GM12878 (cell line): Measurements from ENCODE around the gene LCLAT1. TPM values are rescaled to one million over a fixed set of nuclear protein-coding genes. Genes with fewer than 3 reads are reported as not detected.

ENCODE experiments used
- ATAC-seq: fragments of 200-7000 bp; cut with Tn5 transposase; 3 replicates; pipeline ENCODE4 v1.9.1; 2020; ENCODE audit warnings: mild to moderate bottlenecking, moderate library complexity
- BruUV-seq: library from RNA; stranded (reverse); fragments of 400-500 nt; replicated peaks from 2 replicates; lab custom pipeline; 2021; lab: Mats Ljungman, UMichigan
- CTCF ChIA-PET: fragments of 300-600 bp; sonication (Branson Sonifier 250); formaldehyde crosslinking; extraction: SDS; loops from one replicate; lab custom pipeline; 2021; ENCODE audit warnings: inconsistent platforms; lab: Yijun Ruan, JAX
- POLR2A ChIA-PET: fragments of 350-600 bp; formaldehyde crosslinking; extraction: SDS; loops from one replicate; lab custom pipeline; 2021; ENCODE audit warnings: inconsistent platforms; lab: Charles Lee
- RAD21 ChIA-PET: fragments of 300-600 bp; sonication (Branson Sonifier 250); formaldehyde crosslinking; loops from one replicate; lab custom pipeline; 2023; ENCODE audit warnings: antibody characterized with exemption; ENCODE audit not compliant: unreplicated experiment; lab: Charles Lee
- SMC1A ChIA-PET: fragments of 300-600 bp; sonication (Branson Sonifier 250); formaldehyde crosslinking; loops from one replicate; lab custom pipeline; 2023; ENCODE audit not compliant: unreplicated experiment, uncharacterized antibody; lab: Charles Lee
- DNase-seq: peaks from one replicate; pipeline ENCODE4 v3.0.0-alpha.2; 2011; ENCODE audit warnings: low read depth, low spot score
- FAIRE-seq: peaks from 3 replicates; lab custom pipeline; 2011; peaks lifted over from hg19 to GRCh38; lab: Jason Lieb, UNC
- H2AFZ ChIP-seq: 2 replicates; pipeline ENCODE4 v1.6.0; 2011; ENCODE audit warnings: low read depth, low read length, control low read depth; ENCODE audit not compliant: control insufficient read depth
- H3K27ac ChIP-seq: 2 replicates; pipeline ENCODE4 v1.5.1; 2011; ENCODE audit warnings: control low read depth; ENCODE audit not compliant: control insufficient read depth, insufficient read depth
- H3K27me3 ChIP-seq, 2 experiments: replicated peaks in 1 of 2; 2 replicates each; pipeline versions ENCODE4 v1.6.0 to v1.6.1; 2011; ENCODE audit warnings: low read length in 1 of 2; ENCODE audit not compliant: control insufficient read depth in 2 of 2, insufficient read depth in 2 of 2
- H3K36me3 ChIP-seq, 2 experiments: 2 replicates each; pipeline ENCODE4 v1.5.1; 2011; ENCODE audit warnings: low read length in 1 of 2; ENCODE audit not compliant: control insufficient read depth in 2 of 2, insufficient read depth in 2 of 2
- H3K4me1 ChIP-seq: 2 replicates; pipeline ENCODE4 v1.6.1; 2011; ENCODE audit warnings: mild to moderate bottlenecking, low read length, moderate library complexity, mixed read lengths; ENCODE audit not compliant: control insufficient read depth, insufficient read depth
- H3K4me2 ChIP-seq: 2 replicates; pipeline ENCODE4 v1.6.0; 2011; ENCODE audit warnings: control low read depth; ENCODE audit not compliant: control insufficient read depth, insufficient read depth
- H3K4me3 ChIP-seq: fragments of 200-600 bp; sonication (generic); 2 replicates; pipeline ENCODE4 v1.5.1; 2016
- H3K79me2 ChIP-seq: 2 replicates; pipeline ENCODE4 v1.6.0; 2011; ENCODE audit warnings: low read length; ENCODE audit not compliant: control insufficient read depth, insufficient read depth
- H3K9ac ChIP-seq: 2 replicates; pipeline ENCODE4 v1.8.0; 2011; ENCODE audit warnings: low read length, control low read depth, mixed read lengths; ENCODE audit not compliant: control insufficient read depth, insufficient read depth
- H3K9me3 ChIP-seq: replicated peaks from 3 replicates; pipeline ENCODE4 v1.5.1; 2011; ENCODE audit warnings: mild to moderate bottlenecking, low read length; ENCODE audit not compliant: control insufficient read depth, insufficient read depth
- H4K20me1 ChIP-seq: 2 replicates; pipeline ENCODE4 v1.6.0; 2011; ENCODE audit not compliant: control insufficient read depth, insufficient read depth
- DPF2 ChIP-seq: fragments of 450-650 bp; IDR thresholded peaks from 2 replicates; pipeline ENCODE4 v1.6.1; 2017; ENCODE audit warnings: mild to moderate bottlenecking
- FOS ChIP-seq: IDR thresholded peaks from 3 replicates; pipeline ENCODE4 v1.6.1; 2011; ENCODE audit warnings: borderline replicate concordance; ENCODE audit not compliant: insufficient read length; ENCODE audit errors: extremely low read depth
- MEF2B ChIP-seq: fragments of 450-650 bp; IDR thresholded peaks from 2 replicates; pipeline ENCODE4 v1.6.1; 2018; ENCODE audit warnings: mild to moderate bottlenecking, moderate library complexity; ENCODE audit not compliant: partially characterized antibody, poor library complexity, severe bottlenecking
- MTA3 ChIP-seq: IDR thresholded peaks from 2 replicates; pipeline ENCODE4 v1.6.1; 2012; ENCODE audit warnings: low read length, inconsistent platforms, borderline replicate concordance
- NFYA ChIP-seq: IDR thresholded peaks from 2 replicates; pipeline ENCODE4 v1.6.1; 2011; ENCODE audit warnings: low read depth, mild to moderate bottlenecking, low read length, improper control_type of control experiment, borderline replicate concordance
- SIN3A ChIP-seq: IDR thresholded peaks from 2 replicates; pipeline ENCODE4 v1.6.1; 2012; ENCODE audit warnings: low read depth, low read length, improper control_type of control experiment
- ZBED1 ChIP-seq: IDR thresholded peaks from 2 replicates; pipeline ENCODE4 v1.6.1; 2016; ENCODE audit warnings: borderline replicate concordance
- ZNF24 ChIP-seq: fragments of 450-650 bp; IDR thresholded peaks from 2 replicates; pipeline ENCODE4 v1.6.1; 2017; ENCODE audit warnings: antibody characterized with exemption, mild to moderate bottlenecking
- ZZZ3 ChIP-seq: IDR thresholded peaks from 2 replicates; pipeline ENCODE4 v1.6.1; 2011; ENCODE audit warnings: low read depth; ENCODE audit not compliant: control insufficient read depth, insufficient read length
- WGBS: methylation state at CpG from one replicate; pipeline ENCODE4 v1.1.6; 2016; ENCODE audit warnings: low lambda C conversion rate; ENCODE audit not compliant: insufficient replicate concordance, insufficient coverage; ENCODE audit errors: missing lambda C conversion rate; 5-methylcytosine and 5-hydroxymethylcytosine counted together
- in situ Hi-C: fragments of 300-500 bp; cut with MboI; formaldehyde crosslinking; loops from 9 replicates; pipeline ENCODE4 v1.14.3; 2018; ENCODE audit warnings: mixed read lengths
- intact Hi-C: fragments of 100-400 bp; cut with micrococcal nuclease; formaldehyde crosslinking; loops from one replicate; pipeline ENCODE4 v1.14.2; 2022; ENCODE audit not compliant: unreplicated experiment
- polyA plus RNA-seq, 11 experiments: library from polyadenylated mRNA; depleted of rRNA in 4 of 11; unstranded in 6 of 11; stranded (reverse) in 5 of 11; fragments of >200 nt; fragmentation: Nextera tagmentation in 4 of 11; fragmentation: Illumina TruSeq in 1 of 11; extraction: Ambion mirVana in 4 of 11; extraction: Trizol in 1 of 11; gene quantifications; 1 replicate in 1 of 11; 2 replicates in 10 of 11; pipeline versions ENCODE4 v1.2.1 to v1.2.3, GENCODE V29; 2011 to 2016; ENCODE audit warnings: inconsistent platforms in 2 of 11, missing spikeins in 2 of 11, low read depth in 1 of 11
- total RNA-seq, 4 experiments: library from RNA; depleted of rRNA in 3 of 4; stranded (reverse); fragments of >200 nt in 3 of 4; fragmentation: Illumina TruSeq in 1 of 4; extraction: Trizol in 1 of 4; gene quantifications; 2 replicates each; pipeline versions ENCODE4 v1.2.1 to v1.2.3, GENCODE V29; 2013 to 2021
- TF ChIP-seq, protein P1 (sequence below), 3 experiments: IDR thresholded peaks in 2 of 3; conservative IDR thresholded peaks in 1 of 3; 2 replicates each; pipeline ENCODE4 v1.5.1; 2011; ENCODE audit warnings: low read depth in 3 of 3, low read length in 3 of 3, mild to moderate bottlenecking in 3 of 3, control low read depth in 2 of 3, moderate library complexity in 2 of 3, inconsistent platforms in 1 of 3, mixed read lengths in 1 of 3; ENCODE audit not compliant: control insufficient read depth in 2 of 3, insufficient read depth in 1 of 3; ENCODE audit errors: extremely low read depth in 1 of 3
- TF ChIP-seq, protein P2 (sequence below): fragments of 150-350 bp; IDR thresholded peaks from 2 replicates; pipeline ENCODE4 v1.6.1; 2016; ENCODE audit warnings: low read depth, low read length

LCLAT1 gene
- total and polyA plus RNA-seq, 10 of the 15 experiments (the other 5 are each of a cell fraction or from before 2014, with no cell fraction given): 8.1 to 33.0 (median 15.9) TPM

- no peak for DNase-seq
- intact Hi-C loops: no loop called here
- RAD21 ChIA-PET: interaction anchor here (0.7 to 2.2 kb wide), 3 partner anchors 25 to 521 kb away, joined by 6 to 9 read pairs (median 8); no protein-coding TSS in a partner anchor
- WGBS: 24% methylated on average over 2 of the region's 2 CpGs
- Histone ChIP-seq H3K4me1 (no peaks in the 10 kb centered on the region), H3K9me3 (no peaks in the 10 kb centered on the region; the same call in 2 of the 3 replicates)
- in situ Hi-C loops: no loop called here
- TF ChIP-seq, protein P1, sequence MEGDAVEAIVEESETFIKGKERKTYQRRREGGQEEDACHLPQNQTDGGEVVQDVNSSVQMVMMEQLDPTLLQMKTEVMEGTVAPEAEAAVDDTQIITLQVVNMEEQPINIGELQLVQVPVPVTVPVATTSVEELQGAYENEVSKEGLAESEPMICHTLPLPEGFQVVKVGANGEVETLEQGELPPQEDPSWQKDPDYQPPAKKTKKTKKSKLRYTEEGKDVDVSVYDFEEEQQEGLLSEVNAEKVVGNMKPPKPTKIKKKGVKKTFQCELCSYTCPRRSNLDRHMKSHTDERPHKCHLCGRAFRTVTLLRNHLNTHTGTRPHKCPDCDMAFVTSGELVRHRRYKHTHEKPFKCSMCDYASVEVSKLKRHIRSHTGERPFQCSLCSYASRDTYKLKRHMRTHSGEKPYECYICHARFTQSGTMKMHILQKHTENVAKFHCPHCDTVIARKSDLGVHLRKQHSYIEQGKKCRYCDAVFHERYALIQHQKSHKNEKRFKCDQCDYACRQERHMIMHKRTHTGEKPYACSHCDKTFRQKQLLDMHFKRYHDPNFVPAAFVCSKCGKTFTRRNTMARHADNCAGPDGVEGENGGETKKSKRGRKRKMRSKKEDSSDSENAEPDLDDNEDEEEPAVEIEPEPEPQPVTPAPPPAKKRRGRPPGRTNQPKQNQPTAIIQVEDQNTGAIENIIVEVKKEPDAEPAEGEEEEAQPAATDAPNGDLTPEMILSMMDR (IDR thresholded peaks at IDR 0.05 in 2 of 3, conservative IDR thresholded peaks at IDR 0.05 in 1 of 3; ENCODE audit: control insufficient read depth in 2 of 3, extremely low read depth in 1 of 3, insufficient read depth in 1 of 3, low read depth in 3 of 3, low read length in 3 of 3): peak; percentile 30 to 35 (median 33); a peak in 5 of 6 replicates
- no peak for TF ChIP-seq FOS
- TF ChIP-seq, all 136 proteins: peak for 1
- Histone ChIP-seq H3K4me3 (no peak overlapping the region), H3K4me2 (no peak overlapping the region), H3K27me3 (no peaks in the 10 kb centered on the region), H3K27ac (no peak overlapping the region), H3K79me2 (no peaks in the 10 kb centered on the region), H2AFZ (no peak overlapping the region), H3K36me3 (no peaks in the 10 kb centered on the region), H4K20me1 (no peaks in the 10 kb centered on the region), H3K9ac (no peak overlapping the region)
- SMC1A ChIA-PET: interaction anchor here (0.7 to 2.1 kb wide), 6 partner anchors 10 to 521 kb away, joined by 3 to 9 read pairs (median 6); no protein-coding TSS in a partner anchor
- no peak for FAIRE-seq
- CTCF ChIA-PET: interaction anchor here (0.6 to 4.5 kb wide), 12 partner anchors 10 to 1312 kb away, joined by 3 to 39 read pairs (median 4); no protein-coding TSS in a partner anchor
- POLR2A ChIA-PET: interaction anchor here (0.6 kb wide), 3 partner anchors 26 to 453 kb away, joined by 3 to 6 read pairs (median 4); no protein-coding TSS in a partner anchor
- no TSS peak for BruUV-seq
- ATAC-seq: peak; percentile 61
Observed at GRCh38 chr2:30686000-30686399, 239.0 kb downstream of the LCLAT1 start.

GRCh38 chr2:30686669-30687068, 239.6 kb downstream of the LCLAT1 start:
- in situ Hi-C loops: no loop called here
- BruUV-seq: no TSS peak
- POLR2A ChIA-PET: no interaction called here
- TF ChIP-seq MTA3 (no peak), ZNF24 (no peak), SIN3A (no peak), ZZZ3 (no peak), MEF2B (no peak), ZBED1 (no peak), NFYA (no peak), DPF2 (no peak)
- TF ChIP-seq, protein P2, sequence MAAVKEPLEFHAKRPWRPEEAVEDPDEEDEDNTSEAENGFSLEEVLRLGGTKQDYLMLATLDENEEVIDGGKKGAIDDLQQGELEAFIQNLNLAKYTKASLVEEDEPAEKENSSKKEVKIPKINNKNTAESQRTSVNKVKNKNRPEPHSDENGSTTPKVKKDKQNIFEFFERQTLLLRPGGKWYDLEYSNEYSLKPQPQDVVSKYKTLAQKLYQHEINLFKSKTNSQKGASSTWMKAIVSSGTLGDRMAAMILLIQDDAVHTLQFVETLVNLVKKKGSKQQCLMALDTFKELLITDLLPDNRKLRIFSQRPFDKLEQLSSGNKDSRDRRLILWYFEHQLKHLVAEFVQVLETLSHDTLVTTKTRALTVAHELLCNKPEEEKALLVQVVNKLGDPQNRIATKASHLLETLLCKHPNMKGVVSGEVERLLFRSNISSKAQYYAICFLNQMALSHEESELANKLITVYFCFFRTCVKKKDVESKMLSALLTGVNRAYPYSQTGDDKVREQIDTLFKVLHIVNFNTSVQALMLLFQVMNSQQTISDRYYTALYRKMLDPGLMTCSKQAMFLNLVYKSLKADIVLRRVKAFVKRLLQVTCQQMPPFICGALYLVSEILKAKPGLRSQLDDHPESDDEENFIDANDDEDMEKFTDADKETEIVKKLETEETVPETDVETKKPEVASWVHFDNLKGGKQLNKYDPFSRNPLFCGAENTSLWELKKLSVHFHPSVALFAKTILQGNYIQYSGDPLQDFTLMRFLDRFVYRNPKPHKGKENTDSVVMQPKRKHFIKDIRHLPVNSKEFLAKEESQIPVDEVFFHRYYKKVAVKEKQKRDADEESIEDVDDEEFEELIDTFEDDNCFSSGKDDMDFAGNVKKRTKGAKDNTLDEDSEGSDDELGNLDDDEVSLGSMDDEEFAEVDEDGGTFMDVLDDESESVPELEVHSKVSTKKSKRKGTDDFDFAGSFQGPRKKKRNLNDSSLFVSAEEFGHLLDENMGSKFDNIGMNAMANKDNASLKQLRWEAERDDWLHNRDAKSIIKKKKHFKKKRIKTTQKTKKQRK: no peak

More at GRCh38 chr2:30686669-30687068, 239.6 kb downstream of the LCLAT1 start:
- H3K4me3 ChIP-seq: no peak overlapping the region
- DNase-seq: no peak
- no peak for ATAC-seq
- no peak for FAIRE-seq
- ChIA-PET CTCF (interaction anchor here (0.7 to 4.5 kb wide), 11 partner anchors 10 to 616 kb away, joined by 3 to 39 read pairs (median 4); no protein-coding TSS in a partner anchor), RAD21 (interaction anchor here (0.7 to 2.2 kb wide), 4 partner anchors 25 to 521 kb away, joined by 3 to 9 read pairs (median 6); no protein-coding TSS in a partner anchor), SMC1A (interaction anchor here (0.6 to 2.1 kb wide), 9 partner anchors 9 to 758 kb away, joined by 3 to 9 read pairs (median 4); no protein-coding TSS in a partner anchor)
- no peak overlapping the region for H2AFZ ChIP-seq
- H3K9me3 ChIP-seq: no peaks in the 10 kb centered on the region; the same call in 2 of the 3 replicates
- no peaks in the 10 kb centered on the region for H3K4me1 ChIP-seq
- no peaks in the 10 kb centered on the region for H4K20me1 ChIP-seq
- H3K79me2 ChIP-seq: no peaks in the 10 kb centered on the region
- no peak overlapping the region for H3K27ac ChIP-seq
- H3K9ac ChIP-seq: no peak overlapping the region
- H3K27me3 ChIP-seq: no peaks in the 10 kb centered on the region
- intact Hi-C loops: no loop called here
- 61% methylated on average over 4 of the region's 4 CpGs for WGBS
- no peaks in the 10 kb centered on the region for H3K36me3 ChIP-seq
- no peak overlapping the region for H3K4me2 ChIP-seq
